ENCODE data around the gene PPP1R3G. TPM values are rescaled to one million over a fixed set of nuclear protein-coding genes. Genes with fewer than 3 reads are reported as not detected.

PPP1R3G gene
- total RNA-seq, 2 donors from 2014 or later, result 0.26 TPM; not detected in 1

DNA sequence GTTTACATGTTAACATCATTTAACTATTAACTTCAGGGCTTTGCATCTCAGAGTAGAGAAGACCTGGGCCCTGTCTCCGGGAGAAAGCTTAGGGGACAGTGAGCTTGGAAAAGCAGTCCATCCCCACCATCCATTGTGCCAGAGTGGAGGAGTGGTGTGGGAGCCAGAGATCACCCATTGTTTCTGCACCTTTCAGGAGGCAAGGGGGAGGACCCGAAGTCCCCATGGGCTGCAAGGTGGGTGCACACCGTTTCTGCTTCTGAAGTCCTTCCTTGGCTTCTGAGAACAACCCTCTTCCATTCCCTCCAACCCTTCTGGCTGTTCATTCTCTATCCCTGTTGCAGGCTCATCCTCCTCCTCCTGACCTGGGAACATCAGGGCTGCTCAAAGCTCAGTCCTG lies 4.0 kb upstream of the PPP1R3G start:
- H3K9me3 ChIP-seq, result no peaks in the 10 kb centered on the region
- H3K27me3 ChIP-seq, result no peaks in the 10 kb centered on the region
- peaks cover 22% of the 10 kb centered on the region for H3K4me1 ChIP-seq
- DNase-seq, result no peak
- WGBS, 2 donors, result 79 to 85% methylated on average over 3 of the region's 3 CpGs
- no peak overlapping the region for H3K27ac ChIP-seq
- no peak for ATAC-seq
- TF ChIP-seq POLR2A (IDR thresholded peaks at IDR 0.05), result no peak
- TF ChIP-seq, protein P1, sequence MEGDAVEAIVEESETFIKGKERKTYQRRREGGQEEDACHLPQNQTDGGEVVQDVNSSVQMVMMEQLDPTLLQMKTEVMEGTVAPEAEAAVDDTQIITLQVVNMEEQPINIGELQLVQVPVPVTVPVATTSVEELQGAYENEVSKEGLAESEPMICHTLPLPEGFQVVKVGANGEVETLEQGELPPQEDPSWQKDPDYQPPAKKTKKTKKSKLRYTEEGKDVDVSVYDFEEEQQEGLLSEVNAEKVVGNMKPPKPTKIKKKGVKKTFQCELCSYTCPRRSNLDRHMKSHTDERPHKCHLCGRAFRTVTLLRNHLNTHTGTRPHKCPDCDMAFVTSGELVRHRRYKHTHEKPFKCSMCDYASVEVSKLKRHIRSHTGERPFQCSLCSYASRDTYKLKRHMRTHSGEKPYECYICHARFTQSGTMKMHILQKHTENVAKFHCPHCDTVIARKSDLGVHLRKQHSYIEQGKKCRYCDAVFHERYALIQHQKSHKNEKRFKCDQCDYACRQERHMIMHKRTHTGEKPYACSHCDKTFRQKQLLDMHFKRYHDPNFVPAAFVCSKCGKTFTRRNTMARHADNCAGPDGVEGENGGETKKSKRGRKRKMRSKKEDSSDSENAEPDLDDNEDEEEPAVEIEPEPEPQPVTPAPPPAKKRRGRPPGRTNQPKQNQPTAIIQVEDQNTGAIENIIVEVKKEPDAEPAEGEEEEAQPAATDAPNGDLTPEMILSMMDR (IDR thresholded peaks at IDR 0.05), result no peak
- H3K4me3 ChIP-seq, result no peak overlapping the region
- H3K36me3 ChIP-seq (replicated peaks in 1 of 2; ENCODE audit: insufficient read depth in 1 of 2, low read depth in 2 of 2), result no peaks in the 10 kb centered on the region
- intact Hi-C loops (cut with DNase I), result no loop called here

DNA sequence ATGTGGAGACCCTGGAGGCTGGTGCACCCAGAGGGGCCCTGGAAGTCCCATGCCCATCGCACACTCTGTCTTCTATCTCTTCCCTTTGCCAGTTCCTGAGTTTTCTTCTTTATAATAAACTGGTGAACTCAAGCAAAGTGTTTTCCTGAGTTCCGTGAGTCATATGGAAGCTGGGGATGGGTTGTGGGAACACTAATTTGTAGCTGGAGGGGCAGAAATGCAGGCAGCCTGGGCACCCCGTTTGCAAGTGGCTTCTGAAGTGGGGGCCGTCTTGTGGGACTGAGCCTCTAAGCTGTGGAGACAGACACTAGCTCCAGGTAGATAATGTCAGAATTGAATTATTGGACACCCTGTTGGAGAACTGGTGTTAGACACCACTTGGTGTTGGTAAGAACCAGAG lies 3.2 kb upstream of the PPP1R3G start:
- 54 to 61% methylated on average over 3 to 4 of the region's 4 CpGs for WGBS, 2 donors
- Histone ChIP-seq H3K4me3 (no peak overlapping the region), H3K4me1 (peaks cover 26% of the 10 kb centered on the region), H3K36me3 (replicated peaks in 1 of 2; ENCODE audit: insufficient read depth in 1 of 2, low read depth in 2 of 2) (no peaks in the 10 kb centered on the region), H3K27me3 (no peaks in the 10 kb centered on the region), H3K9me3 (no peaks in the 10 kb centered on the region), H3K27ac (no peak overlapping the region)
- intact Hi-C loops (cut with DNase I), result no loop called here
- ATAC-seq (no peak), DNase-seq (no peak)
- TF ChIP-seq, protein P1 (IDR thresholded peaks at IDR 0.05), result no peak
- no peak for TF ChIP-seq POLR2A (IDR thresholded peaks at IDR 0.05)

DNA sequence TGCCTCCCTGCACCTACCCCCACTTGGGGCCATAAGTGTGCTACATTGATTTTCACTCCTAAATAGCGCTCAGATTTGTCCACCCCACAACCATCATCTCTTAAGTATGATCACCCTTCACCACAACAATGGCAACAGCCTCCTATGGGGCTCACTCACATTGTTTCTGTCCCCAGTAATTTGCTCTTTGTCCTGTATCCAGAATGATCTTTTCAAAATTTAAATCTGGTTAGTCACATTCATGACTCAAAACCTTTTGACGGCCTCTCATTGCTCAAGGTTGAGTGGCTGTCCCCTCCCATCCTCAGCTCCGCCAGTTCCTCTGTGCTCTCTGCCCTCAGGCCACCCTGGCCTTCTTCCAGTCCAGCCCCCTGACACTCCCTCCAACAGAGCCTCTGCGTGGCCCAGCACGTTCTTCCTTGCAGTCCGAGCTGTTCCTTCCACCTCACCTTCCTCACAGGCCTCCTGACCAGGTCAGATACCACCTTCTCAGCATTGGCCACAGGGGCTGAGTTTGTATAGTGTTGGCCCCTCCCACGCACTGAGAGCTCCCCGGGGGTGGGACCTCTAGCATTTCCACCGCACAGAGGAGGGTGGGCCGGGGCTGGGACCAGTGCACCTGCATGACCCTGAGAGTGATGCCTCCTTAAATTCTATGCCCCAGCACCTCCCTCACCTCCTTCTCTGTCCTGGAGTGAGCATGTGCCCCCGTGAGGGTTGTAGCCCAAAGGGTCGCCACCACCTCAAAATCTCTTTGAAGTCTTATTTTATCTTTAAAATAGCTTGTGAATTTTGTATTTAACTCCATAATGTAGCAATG lies 2.4 kb upstream of the PPP1R3G start:
- Histone ChIP-seq H3K27me3 (no peaks in the 10 kb centered on the region), H3K9me3 (no peaks in the 10 kb centered on the region), H3K36me3 (replicated peaks in 1 of 2; ENCODE audit: insufficient read depth in 1 of 2, low read depth in 2 of 2) (no peaks in the 10 kb centered on the region), H3K4me3 (no peak overlapping the region), H3K4me1 (peaks cover 26% of the 10 kb centered on the region), H3K27ac (no peak overlapping the region)
- WGBS, 2 donors, result 66 to 68% methylated on average over 12 of the region's 12 CpGs
- DNase-seq (no peak), ATAC-seq (no peak)
- intact Hi-C loops (cut with DNase I), result no loop called here
- TF ChIP-seq POLR2A (IDR thresholded peaks at IDR 0.05), result no peak
- TF ChIP-seq, protein P1 (IDR thresholded peaks at IDR 0.05), result no peak

DNA sequence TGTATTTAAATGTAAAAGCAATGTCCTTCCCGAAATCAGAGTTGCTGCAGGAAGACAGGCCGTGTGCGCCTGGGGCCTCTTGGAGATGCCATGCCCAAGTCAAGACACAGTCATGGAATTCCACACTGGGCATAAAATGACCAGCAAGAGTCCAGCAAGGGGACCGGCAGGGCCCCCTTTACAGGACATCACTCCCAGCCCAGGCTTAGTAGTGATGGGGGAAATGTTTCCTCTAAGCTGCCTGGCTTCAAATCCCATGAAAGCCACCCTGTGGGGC lies 1.9 kb upstream of the PPP1R3G start:
- Histone ChIP-seq H3K4me3 (no peak overlapping the region), H3K27ac (no peak overlapping the region), H3K36me3 (replicated peaks in 1 of 2; ENCODE audit: insufficient read depth in 1 of 2, low read depth in 2 of 2) (no peaks in the 10 kb centered on the region), H3K9me3 (no peaks in the 10 kb centered on the region), H3K4me1 (peaks cover 26% of the 10 kb centered on the region), H3K27me3 (no peaks in the 10 kb centered on the region)
- 44 to 52% methylated on average over 4 of the region's 4 CpGs for WGBS, 2 donors
- no peak for ATAC-seq
- no peak for DNase-seq
- intact Hi-C loops (cut with DNase I), result no loop called here
- no peak for TF ChIP-seq POLR2A (IDR thresholded peaks at IDR 0.05)
- TF ChIP-seq, protein P1 (IDR thresholded peaks at IDR 0.05), result no peak

DNA sequence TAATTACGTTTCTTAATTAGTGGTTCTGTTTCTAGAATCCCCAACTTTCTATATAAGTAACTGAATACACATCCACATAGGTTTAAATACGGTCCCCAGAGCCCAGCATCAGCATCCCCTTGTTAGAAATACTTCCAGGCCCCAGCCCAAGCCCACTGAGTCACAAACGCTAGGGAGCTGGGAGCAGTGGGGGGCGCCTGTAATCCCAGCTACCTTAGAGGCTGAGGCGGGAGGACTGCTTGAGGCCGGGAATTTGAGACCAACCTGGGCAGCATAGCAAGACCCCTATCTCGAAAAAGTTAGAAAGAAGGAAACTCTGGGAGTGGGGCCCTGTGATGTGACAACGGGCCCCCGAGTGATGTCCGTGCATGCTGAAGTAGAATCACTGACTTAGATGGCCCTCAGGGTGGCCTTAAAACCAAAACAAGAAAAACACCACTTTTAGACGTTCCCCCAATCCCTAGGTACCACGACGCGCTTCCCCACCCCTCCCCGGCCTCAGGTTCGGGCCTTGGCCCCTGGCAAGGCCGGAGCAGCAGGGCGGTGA lies 1.3 kb upstream of the PPP1R3G start:
- no peak for DNase-seq
- WGBS, 2 donors, result 47 to 50% methylated on average over 17 to 18 of the region's 18 CpGs
- Histone ChIP-seq H3K27me3 (no peaks in the 10 kb centered on the region), H3K4me3 (no peak overlapping the region), H3K9me3 (no peaks in the 10 kb centered on the region), H3K4me1 (peaks cover 26% of the 10 kb centered on the region), H3K36me3 (replicated peaks in 1 of 2; ENCODE audit: insufficient read depth in 1 of 2, low read depth in 2 of 2) (no peaks in the 10 kb centered on the region), H3K27ac (no peak overlapping the region)
- peak; percentile 12 for ATAC-seq
- TF ChIP-seq, protein P1 (IDR thresholded peaks at IDR 0.05), result no peak
- no peak for TF ChIP-seq POLR2A (IDR thresholded peaks at IDR 0.05)
- intact Hi-C loops (cut with DNase I), result no loop called here

All from body of pancreas (tissue), 4 donors.